Activated CD8-positive, alpha-beta T cell treated with anti-CD3 and anti-CD28 coated beads for 36 hours (primary cell): Measurements from ENCODE around the gene WDR5. TPM values are rescaled to one million over a fixed set of nuclear protein-coding genes. Genes with fewer than 3 reads are reported as not detected.

Experiments used
- ATAC-seq: fragments of 200-7000 bp; cut with Tn5 transposase; one replicate; pipeline ENCODE4 v1.10.0; 2021; ENCODE audit warnings: mild to moderate bottlenecking, moderate library complexity
- CTCF ChIA-PET: fragments of 350-600 bp; sonication (Branson Sonifier 250); formaldehyde crosslinking; loops from one replicate; lab custom pipeline; 2021; ENCODE audit warnings: antibody characterized with exemption; lab: Charles Lee
- POLR2A ChIA-PET: fragments of 350-600 bp; sonication (Branson Sonifier 250); formaldehyde crosslinking; loops from one replicate; lab custom pipeline; 2021; ENCODE audit warnings: antibody characterized with exemption; lab: Charles Lee
- DNase-seq: peaks from one replicate; pipeline ENCODE4 v3.0.0-alpha.2; 2020
- H3K27ac Mint-ChIP-seq: one replicate; pipeline ENCODE4 v1.8.0; 2021; ENCODE audit warnings: mild to moderate bottlenecking, mixed read lengths
- H3K27me3 Mint-ChIP-seq: one replicate; pipeline ENCODE4 v1.8.0; 2021; ENCODE audit warnings: mixed read lengths
- H3K36me3 Mint-ChIP-seq: one replicate; pipeline ENCODE4 v1.8.0; 2021; ENCODE audit warnings: low read depth, mixed read lengths
- H3K4me1 Mint-ChIP-seq: one replicate; pipeline ENCODE4 v1.8.0; 2021; ENCODE audit warnings: low read depth, mixed read lengths
- H3K4me3 Mint-ChIP-seq: one replicate; pipeline ENCODE4 v1.8.0; 2021; ENCODE audit warnings: mild to moderate bottlenecking, moderate library complexity, mixed read lengths
- H3K9me3 Mint-ChIP-seq: one replicate; pipeline ENCODE4 v1.8.0; 2021; ENCODE audit warnings: mixed read lengths
- CTCF ChIP-seq: fragments of 200-600 bp; IDR thresholded peaks from one replicate; pipeline ENCODE4 v1.8.0; 2022; ENCODE audit warnings: antibody characterized with exemption, mild to moderate bottlenecking
- intact Hi-C: fragments of 100-400 bp; cut with micrococcal nuclease; formaldehyde crosslinking; loops from one replicate; pipeline ENCODE4 v1.10.0; 2022
- total RNA-seq, 2 experiments: library from RNA; stranded (reverse); gene quantifications; one replicate each; pipeline ENCODE4 v1.2.3, GENCODE V29; 2021

The WDR5 gene
- total RNA-seq, 2 experiments from 2014 or later, result 50.9 to 53.3 TPM

- intact Hi-C loops, result no loop called here
- Mint-ChIP-seq H3K4me3 (no peak overlapping the region), H3K27me3 (no peaks in the 10 kb centered on the region), H3K27ac (no peak overlapping the region), H3K36me3 (peaks cover 47% of the 10 kb centered on the region), H3K9me3 (no peaks in the 10 kb centered on the region), H3K4me1 (no peaks in the 10 kb centered on the region)
- ChIA-PET CTCF (interaction anchor here (1.0 to 1.4 kb wide), 2 partner anchors 11 to 14 kb away, joined by 3 to 4 read pairs; no protein-coding TSS in a partner anchor), POLR2A (interaction anchor here (0.8 kb wide), 1 partner anchor 11 kb away, joined by 5 read pairs; no protein-coding TSS in a partner anchor)
- TF ChIP-seq CTCF, result no peak
- DNase-seq, result no peak
- no peak for ATAC-seq
These were observed 16.6 kb downstream of the WDR5 start for GRCh38 chr9:134152488-134152887.

DNA sequence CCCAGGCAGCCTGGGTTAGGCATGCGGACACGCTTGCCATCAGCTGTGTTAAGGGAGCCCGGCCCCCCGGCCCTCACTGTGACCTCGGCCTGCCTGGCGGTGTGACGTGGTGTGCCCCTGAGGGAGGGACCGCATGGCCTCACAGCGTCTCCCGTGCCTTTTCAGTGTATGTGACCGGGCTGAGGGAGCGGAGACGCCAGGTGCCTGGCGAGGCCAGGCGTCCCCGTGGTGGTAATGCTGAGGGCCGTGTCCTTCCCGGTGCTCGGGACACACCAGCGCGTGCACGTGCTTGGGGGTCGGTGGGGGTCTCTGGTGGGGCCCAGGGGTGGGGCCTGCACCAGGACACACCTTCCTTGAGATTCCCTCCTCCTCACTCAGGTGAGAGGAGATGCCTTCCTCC is 17.6 kb downstream of the WDR5 start:
- H3K4me3 Mint-ChIP-seq, result no peak overlapping the region
- no peak for DNase-seq
- ATAC-seq, result no peak
- H3K27me3 Mint-ChIP-seq, result no peaks in the 10 kb centered on the region
- ChIA-PET POLR2A (no interaction called here), CTCF (interaction anchor here (1.0 to 1.4 kb wide), 2 partner anchors 10 to 15 kb away, joined by 3 to 4 read pairs; no protein-coding TSS in a partner anchor)
- no peaks in the 10 kb centered on the region for H3K4me1 Mint-ChIP-seq
- no peak for TF ChIP-seq CTCF
- H3K9me3 Mint-ChIP-seq, result no peaks in the 10 kb centered on the region
- peaks cover 51% of the 10 kb centered on the region for H3K36me3 Mint-ChIP-seq
- intact Hi-C loops, result no loop called here
- H3K27ac Mint-ChIP-seq, result no peak overlapping the region

DNA sequence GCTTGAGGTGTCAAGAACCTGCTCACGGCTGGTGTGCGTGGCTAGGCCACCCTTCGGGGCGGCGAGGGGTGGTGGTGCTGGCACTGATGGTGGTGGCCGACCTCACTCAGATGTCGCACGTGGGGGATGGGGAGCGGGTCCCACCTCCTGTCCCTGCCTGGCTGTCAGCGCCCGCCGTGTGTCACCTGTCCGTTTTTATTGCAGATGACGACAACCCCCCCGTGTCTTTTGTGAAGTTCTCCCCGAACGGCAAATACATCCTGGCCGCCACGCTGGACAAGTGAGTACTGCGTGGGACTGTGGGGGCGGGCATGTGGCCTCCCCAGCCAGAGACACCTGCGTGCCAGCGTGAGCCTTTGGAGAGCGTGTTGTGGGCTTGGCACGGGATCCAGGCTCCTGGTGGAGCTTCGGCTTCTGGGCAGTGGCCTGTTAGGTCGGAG is 18.4 kb downstream of the WDR5 start:
- DNase-seq, result no peak
- peaks cover 47% of the 10 kb centered on the region for H3K36me3 Mint-ChIP-seq
- H3K4me3 Mint-ChIP-seq, result no peak overlapping the region
- intact Hi-C loops, result no loop called here
- no peak for TF ChIP-seq CTCF
- ATAC-seq, result no peak
- no peak overlapping the region for H3K27ac Mint-ChIP-seq
- H3K4me1 Mint-ChIP-seq, result no peaks in the 10 kb centered on the region
- no peaks in the 10 kb centered on the region for H3K9me3 Mint-ChIP-seq
- no peaks in the 10 kb centered on the region for H3K27me3 Mint-ChIP-seq
- CTCF ChIA-PET, result no interaction called here
- POLR2A ChIA-PET, result interaction anchor here (1.3 kb wide), 1 partner anchor 13 kb away, joined by 3 read pairs; no protein-coding TSS in a partner anchor

GRCh38 chr9:134155812-134156377 is 20.0 kb downstream of the WDR5 start:
- H3K27ac Mint-ChIP-seq, result no peak overlapping the region
- no peak for DNase-seq
- POLR2A ChIA-PET, result interaction anchor here (1.3 to 2.0 kb wide), 2 partner anchors 15 to 20 kb away, joined by 3 to 7 read pairs; partner anchors contain the start of gene WDR5
- no peaks in the 10 kb centered on the region for H3K27me3 Mint-ChIP-seq
- CTCF ChIA-PET, result no interaction called here
- peaks cover 40% of the 10 kb centered on the region for H3K36me3 Mint-ChIP-seq
- ATAC-seq, result no peak
- intact Hi-C loops, result no loop called here
- TF ChIP-seq CTCF, result no peak
- no peaks in the 10 kb centered on the region for H3K9me3 Mint-ChIP-seq
- no peaks in the 10 kb centered on the region for H3K4me1 Mint-ChIP-seq
- H3K4me3 Mint-ChIP-seq, result no peak overlapping the region
